DOHH2 (cell line): ENCODE results near the gene ARL5A.

ENCODE experiments used
- H3F3A ChIP-seq: fragments of 200-600 bp; sonication (generic), shearing (Covaris generic); 2 replicates; pipeline ENCODE4 v1.6.0; 2016; ENCODE audit warnings: antibody characterized with exemption, mild to moderate bottlenecking; ENCODE audit not compliant: control insufficient read depth, insufficient read depth
- H3K27ac ChIP-seq: fragments of 200-600 bp; sonication (generic); 2 replicates; pipeline ENCODE4 v1.5.1; 2014; ENCODE audit warnings: low read depth, mild to moderate bottlenecking, low read length, moderate library complexity
- H3K27me3 ChIP-seq: fragments of 200-600 bp; sonication (generic); 2 replicates; pipeline ENCODE4 v1.6.1; 2014; ENCODE audit warnings: mild to moderate bottlenecking, low read length, mixed read lengths; ENCODE audit not compliant: control insufficient read depth
- H3K36me3 ChIP-seq: fragments of 200-600 bp; sonication (generic); 2 replicates; pipeline ENCODE4 v1.6.1; 2014; ENCODE audit warnings: mild to moderate bottlenecking, low read length, moderate library complexity, mixed read lengths; ENCODE audit not compliant: control insufficient read depth
- H3K4me1 ChIP-seq: fragments of 200-600 bp; sonication (generic); 2 replicates; pipeline ENCODE4 v1.6.1; 2014; ENCODE audit warnings: mild to moderate bottlenecking, low read length, mixed read lengths; ENCODE audit not compliant: control insufficient read depth
- H3K4me2 ChIP-seq: fragments of 200-600 bp; sonication (generic); 2 replicates; pipeline ENCODE4 v1.6.0; 2014; ENCODE audit warnings: mild to moderate bottlenecking, low read length, moderate library complexity
- H3K4me3 ChIP-seq: fragments of 200-600 bp; sonication (generic); 2 replicates; pipeline ENCODE4 v1.5.1; 2014; ENCODE audit warnings: mild to moderate bottlenecking, low read length, mixed read lengths
- H3K79me2 ChIP-seq: fragments of 200-600 bp; sonication (generic); 2 replicates; pipeline ENCODE4 v1.6.1; 2014; ENCODE audit warnings: mild to moderate bottlenecking, low read length, mixed read lengths; ENCODE audit not compliant: control insufficient read depth
- H3K9me2 ChIP-seq: fragments of 200-600 bp; sonication (generic); replicated peaks from 2 replicates; pipeline ENCODE4 v1.6.1; 2014; ENCODE audit warnings: mild to moderate bottlenecking, low read length, mixed read lengths; ENCODE audit not compliant: control insufficient read depth
- H3K9me3 ChIP-seq: fragments of 200-600 bp; sonication (generic); 2 replicates; pipeline ENCODE4 v1.6.1; 2014; ENCODE audit warnings: antibody characterized with exemption, low read length, mixed read lengths; ENCODE audit not compliant: control insufficient read depth, insufficient read depth
- H4K20me1 ChIP-seq: fragments of 200-600 bp; sonication (generic); 2 replicates; pipeline ENCODE4 v1.6.0; 2014; ENCODE audit warnings: low read depth, mild to moderate bottlenecking, antibody characterized with exemption, low read length, moderate library complexity; ENCODE audit not compliant: control insufficient read depth, insufficient read depth
- EZH2phosphoT487 ChIP-seq: fragments of 200-600 bp; sonication (generic); IDR thresholded peaks from 2 replicates; pipeline ENCODE4 v1.6.1; 2017; ENCODE audit warnings: borderline replicate concordance, mild to moderate bottlenecking, antibody characterized with exemption, low read length, moderate library complexity, mixed read lengths
- TF ChIP-seq, protein P1 (sequence below): fragments of 200-600 bp; sonication (generic); IDR thresholded peaks from one replicate; pipeline ENCODE4 v1.5.1; 2014; ENCODE audit warnings: antibody characterized with exemption, mild to moderate bottlenecking, low read depth, low read length; ENCODE audit not compliant: poor library complexity, severe bottlenecking

ARL5A gene

DNA sequence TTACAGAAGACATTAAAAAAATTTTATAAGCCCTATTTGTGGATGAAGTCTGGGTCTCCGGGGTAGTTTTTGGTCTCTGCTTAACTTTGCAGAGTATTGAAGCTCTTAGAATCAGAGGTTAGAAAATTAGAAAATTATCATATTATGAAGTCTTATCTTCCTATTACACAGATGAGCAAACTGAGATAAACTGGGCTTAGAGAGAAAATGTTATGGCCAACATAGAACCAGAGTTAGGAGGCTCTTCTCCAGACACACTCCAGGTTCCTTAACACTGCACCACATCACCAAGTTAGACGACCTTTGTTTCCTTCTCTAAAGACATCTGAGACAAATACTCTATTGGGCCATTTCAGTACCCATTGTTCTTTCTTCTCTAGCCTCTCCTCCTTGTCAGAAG, 57.2 kb downstream of the ARL5A start:
- Histone ChIP-seq H3K4me2 (no peak overlapping the region), H3K27ac (no peak overlapping the region), H3K27me3 (no peaks in the 10 kb centered on the region), H3K4me1 (peaks cover 18% of the 10 kb centered on the region), H4K20me1 (no peaks in the 10 kb centered on the region), H3K4me3 (no peak overlapping the region), H3K9me2 (no peaks in the 10 kb centered on the region), H3K79me2 (no peaks in the 10 kb centered on the region), H3K36me3 (0 out of 2 replicates have a peak, but pooled peaks cover under 1% of the 10 kb centered on the region), H3K9me3 (no peaks in the 10 kb centered on the region), H3F3A (no peaks in the 10 kb centered on the region; the same call in 1 of the 2 replicates)
- no peak for TF ChIP-seq EZH2phosphoT487
- TF ChIP-seq, protein P1, sequence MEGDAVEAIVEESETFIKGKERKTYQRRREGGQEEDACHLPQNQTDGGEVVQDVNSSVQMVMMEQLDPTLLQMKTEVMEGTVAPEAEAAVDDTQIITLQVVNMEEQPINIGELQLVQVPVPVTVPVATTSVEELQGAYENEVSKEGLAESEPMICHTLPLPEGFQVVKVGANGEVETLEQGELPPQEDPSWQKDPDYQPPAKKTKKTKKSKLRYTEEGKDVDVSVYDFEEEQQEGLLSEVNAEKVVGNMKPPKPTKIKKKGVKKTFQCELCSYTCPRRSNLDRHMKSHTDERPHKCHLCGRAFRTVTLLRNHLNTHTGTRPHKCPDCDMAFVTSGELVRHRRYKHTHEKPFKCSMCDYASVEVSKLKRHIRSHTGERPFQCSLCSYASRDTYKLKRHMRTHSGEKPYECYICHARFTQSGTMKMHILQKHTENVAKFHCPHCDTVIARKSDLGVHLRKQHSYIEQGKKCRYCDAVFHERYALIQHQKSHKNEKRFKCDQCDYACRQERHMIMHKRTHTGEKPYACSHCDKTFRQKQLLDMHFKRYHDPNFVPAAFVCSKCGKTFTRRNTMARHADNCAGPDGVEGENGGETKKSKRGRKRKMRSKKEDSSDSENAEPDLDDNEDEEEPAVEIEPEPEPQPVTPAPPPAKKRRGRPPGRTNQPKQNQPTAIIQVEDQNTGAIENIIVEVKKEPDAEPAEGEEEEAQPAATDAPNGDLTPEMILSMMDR, result no peak

DNA sequence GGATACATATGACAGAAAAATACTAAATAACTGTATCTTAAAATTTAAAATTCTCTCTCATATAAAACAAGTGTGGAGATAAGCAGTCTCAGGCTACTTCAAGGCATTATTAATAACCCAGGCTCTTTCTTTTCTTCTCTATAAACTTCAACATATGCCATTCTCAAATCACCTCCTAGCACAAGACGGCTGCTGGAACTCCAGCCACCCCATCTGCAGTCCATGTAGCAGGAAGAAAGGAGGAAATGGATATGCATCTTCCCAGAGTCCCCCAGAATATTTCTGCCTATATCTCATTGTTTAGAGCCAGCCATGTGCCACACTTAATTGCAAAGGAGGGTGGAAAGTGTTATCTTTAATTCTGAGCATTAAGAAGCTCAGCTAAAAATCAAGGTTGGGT, 58.6 kb downstream of the ARL5A start:
- no peaks in the 10 kb centered on the region for H4K20me1 ChIP-seq
- H3K4me2 ChIP-seq, result no peak overlapping the region
- H3K36me3 ChIP-seq, result no peaks in the 10 kb centered on the region
- H3K4me3 ChIP-seq, result no peak overlapping the region
- no peaks in the 10 kb centered on the region; the same call in 1 of the 2 replicates for H3F3A ChIP-seq
- H3K79me2 ChIP-seq, result no peaks in the 10 kb centered on the region
- H3K9me2 ChIP-seq, result no peaks in the 10 kb centered on the region
- no peak for TF ChIP-seq EZH2phosphoT487
- TF ChIP-seq, protein P1, result no peak
- no peak overlapping the region for H3K27ac ChIP-seq
- no peaks in the 10 kb centered on the region for H3K9me3 ChIP-seq
- H3K27me3 ChIP-seq, result no peaks in the 10 kb centered on the region
- H3K4me1 ChIP-seq, result peaks cover 22% of the 10 kb centered on the region

DNA sequence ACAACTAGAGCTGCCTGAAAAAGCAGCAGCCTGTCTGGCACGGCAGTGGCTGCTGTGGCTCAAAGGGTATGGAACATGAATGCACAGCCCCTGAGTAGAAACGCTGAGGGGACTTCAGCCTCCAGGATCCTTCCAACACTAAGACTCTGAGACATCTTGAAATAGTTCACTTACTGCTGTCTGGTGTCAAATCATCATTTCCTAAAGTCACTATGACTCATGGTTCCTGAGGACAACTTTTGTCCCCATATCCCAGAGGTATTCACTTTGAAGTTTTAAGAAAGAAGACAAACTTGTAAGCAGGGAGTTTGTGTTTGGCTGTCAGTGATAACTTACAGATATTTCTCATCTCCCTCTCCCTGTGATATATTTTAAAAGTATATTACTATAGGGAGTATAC, 60.7 kb downstream of the ARL5A start:
- Histone ChIP-seq H3K27me3 (no peaks in the 10 kb centered on the region), H3K4me1 (peaks cover 22% of the 10 kb centered on the region), H3K79me2 (no peaks in the 10 kb centered on the region), H3K9me2 (no peaks in the 10 kb centered on the region), H3K9me3 (no peaks in the 10 kb centered on the region), H3K36me3 (no peaks in the 10 kb centered on the region), H3F3A (no peaks in the 10 kb centered on the region; the same call in 1 of the 2 replicates), H3K4me3 (no peak overlapping the region), H4K20me1 (no peaks in the 10 kb centered on the region), H3K27ac (no peak overlapping the region), H3K4me2 (no peak overlapping the region)
- TF ChIP-seq, protein P1, result no peak
- TF ChIP-seq EZH2phosphoT487, result no peak
